HG02852 (cell line): ENCODE data around the gene ANKRD40.

Experiments
- ATAC-seq: cut with Tn5 transposase; IDR thresholded peaks from one replicate; pipeline ENCODE4 v1.9.1; 2021; ENCODE audit warnings: mild to moderate bottlenecking, moderate library complexity; ENCODE audit not compliant: unreplicated experiment

Gene ANKRD40

DNA sequence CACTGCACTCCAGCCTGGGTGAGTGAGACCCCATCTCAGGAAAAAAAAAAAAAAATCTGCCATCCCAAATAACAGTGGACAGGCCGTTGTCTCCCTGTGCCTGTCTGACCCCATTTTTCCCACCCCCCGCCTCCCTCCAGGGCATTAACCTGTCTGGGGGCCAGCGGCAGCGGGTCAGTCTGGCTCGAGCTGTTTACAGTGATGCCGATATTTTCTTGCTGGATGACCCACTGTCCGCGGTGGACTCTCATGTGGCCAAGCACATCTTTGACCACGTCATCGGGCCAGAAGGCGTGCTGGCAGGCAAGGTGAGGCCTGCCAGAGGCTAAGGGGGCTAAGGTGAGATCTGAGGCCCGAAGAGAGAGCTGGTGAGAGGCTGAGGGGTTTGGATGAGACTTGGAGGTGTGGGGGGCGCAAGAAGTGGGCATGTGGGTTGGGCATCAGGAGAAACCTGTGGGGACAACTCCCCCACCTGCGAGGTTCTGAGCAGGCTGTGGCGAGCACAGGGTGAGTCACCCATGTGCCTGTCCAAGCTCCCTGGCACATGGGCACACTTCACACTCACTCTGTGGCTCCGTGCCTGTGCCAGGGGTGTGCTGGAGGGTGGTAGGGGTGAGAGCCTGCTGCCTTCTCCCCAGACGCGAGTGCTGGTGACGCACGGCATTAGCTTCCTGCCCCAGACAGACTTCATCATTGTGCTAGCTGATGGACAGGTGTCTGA lies 34.7 kb downstream of the ANKRD40 start:
- no peak for ATAC-seq

DNA sequence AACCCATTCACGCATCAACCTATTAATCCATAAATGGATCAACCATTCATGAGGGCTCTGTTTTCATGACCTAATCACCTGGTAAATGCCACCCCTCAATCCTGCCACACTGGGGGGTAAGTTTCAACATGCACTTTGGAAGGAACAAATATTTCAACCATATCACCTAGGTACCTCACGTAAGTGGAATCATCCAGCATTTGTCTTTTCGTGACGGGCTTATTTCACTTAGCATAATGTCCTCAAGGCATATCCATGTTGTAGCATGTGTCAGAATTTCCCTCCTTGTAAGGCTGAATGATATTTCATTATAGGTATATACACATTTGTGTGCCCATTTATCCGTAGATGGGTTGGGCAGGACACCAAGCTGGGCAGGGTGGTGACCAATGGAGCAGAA lies 35.6 kb downstream of the ANKRD40 start:
- ATAC-seq = no peak

DNA sequence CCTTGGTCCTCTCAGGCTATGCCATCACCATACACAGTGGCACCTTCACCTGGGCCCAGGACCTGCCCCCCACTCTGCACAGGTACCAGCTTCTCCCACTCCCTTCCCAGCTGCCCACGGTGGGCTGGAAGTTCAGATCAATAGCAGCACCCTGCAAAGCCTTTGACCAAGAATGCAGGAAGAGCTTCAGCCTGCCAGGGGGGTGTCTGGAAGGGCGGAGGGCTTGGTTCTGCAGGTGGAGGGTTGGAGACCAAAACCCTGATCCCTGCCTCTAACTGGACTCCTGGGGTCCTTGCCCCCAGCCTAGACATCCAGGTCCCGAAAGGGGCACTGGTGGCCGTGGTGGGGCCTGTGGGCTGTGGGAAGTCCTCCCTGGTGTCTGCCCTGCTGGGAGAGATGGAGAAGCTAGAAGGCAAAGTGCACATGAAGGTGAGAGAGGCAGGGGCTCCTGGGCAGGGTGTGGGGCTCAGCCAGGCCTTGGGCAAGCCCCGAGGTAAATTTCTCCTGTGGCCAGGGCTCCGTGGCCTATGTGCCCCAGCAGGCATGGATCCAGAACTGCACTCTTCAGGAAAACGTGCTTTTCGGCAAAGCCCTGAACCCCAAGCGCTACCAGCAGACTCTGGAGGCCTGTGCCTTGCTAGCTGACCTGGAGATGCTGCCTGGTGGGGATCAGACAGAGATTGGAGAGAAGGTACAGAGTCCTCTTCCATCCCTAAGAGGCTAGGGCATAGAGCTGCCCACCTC lies 38.7 kb downstream of the ANKRD40 start:
- no peak for ATAC-seq

DNA sequence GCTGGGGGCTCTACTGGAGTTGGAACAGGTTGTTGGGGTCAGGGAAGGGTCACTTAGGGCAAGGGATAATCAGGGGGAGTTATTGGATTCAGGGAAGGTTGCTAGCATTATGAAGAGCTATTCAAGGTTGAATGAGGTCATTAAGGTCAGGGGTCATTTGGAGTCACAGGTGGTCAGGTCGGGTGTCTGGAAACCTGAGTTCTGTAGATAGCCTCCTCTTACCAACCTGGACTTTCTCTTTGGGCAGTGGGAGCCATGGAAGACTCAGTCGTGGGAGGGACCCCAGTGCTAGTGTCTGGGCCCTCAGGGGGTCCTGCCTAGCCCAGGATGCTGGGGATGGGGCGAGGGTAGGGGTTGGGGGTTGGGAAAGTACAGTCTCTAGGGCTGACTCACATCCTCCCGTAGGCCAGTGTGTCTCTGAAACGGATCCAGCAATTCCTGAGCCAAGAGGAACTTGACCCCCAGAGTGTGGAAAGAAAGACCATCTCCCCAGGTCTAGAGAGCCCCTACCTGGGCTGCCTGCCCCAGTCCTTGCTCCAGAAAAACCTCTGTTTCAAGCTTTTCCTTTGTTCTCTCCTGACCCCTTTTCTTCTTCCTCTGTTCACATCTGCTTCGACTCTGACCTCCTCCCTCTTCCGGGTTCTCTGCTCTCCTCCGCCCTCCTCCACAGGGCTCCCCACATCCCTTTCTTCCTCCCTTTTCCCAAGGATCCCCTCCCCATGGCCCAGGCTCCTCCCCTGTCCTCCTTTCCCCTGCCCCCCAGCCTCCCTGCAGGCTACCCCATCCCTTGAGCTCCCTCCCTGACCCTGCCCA lies 39.5 kb downstream of the ANKRD40 start:
- ATAC-seq = no peak

DNA sequence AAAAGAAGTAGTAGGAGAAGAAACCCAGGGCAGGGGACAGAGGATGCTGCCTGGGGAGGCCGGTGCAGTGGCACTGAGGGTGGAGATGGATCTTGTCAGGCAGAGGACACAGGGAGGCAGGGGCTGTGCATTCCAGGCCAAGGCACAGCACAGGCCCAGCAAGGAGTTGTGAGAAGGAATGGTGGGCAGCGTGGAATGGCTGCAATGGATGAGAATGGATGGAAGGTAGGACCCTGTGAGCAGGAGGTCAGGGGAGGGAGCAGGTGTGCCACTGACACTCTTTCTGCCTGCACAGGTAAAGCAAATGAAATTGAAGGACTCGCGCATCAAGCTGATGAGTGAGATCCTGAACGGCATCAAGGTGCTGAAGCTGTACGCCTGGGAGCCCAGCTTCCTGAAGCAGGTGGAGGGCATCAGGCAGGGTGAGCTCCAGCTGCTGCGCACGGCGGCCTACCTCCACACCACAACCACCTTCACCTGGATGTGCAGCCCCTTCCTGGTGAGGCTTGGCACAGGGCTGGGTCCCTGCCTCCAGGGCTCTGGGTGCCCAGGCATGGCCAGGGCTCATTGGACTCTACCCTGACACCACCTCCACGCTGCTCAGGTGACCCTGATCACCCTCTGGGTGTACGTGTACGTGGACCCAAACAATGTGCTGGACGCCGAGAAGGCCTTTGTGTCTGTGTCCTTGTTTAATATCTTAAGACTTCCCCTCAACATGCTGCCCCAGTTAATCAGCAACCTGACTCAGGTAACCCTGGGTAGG lies 40.3 kb downstream of the ANKRD40 start:
- ATAC-seq = no peak

DNA sequence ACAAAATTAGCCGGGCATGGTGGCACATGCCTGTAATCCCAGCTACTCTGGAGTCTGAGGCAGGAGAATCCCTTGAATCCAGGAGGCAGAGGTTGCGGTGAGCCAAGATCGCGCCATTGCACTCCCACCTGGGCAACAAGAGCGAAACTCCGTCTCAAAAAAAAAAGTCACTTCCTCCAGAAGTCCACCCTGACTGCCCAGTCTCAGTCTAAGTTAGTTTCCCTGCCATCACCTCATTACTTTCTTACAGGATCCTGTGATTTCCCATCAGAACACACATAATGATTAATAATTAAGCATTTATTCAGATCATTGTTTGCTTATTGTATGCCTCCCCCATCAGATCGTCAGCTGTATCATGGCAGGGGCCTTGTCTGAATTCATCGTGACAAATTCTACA lies 41.4 kb downstream of the ANKRD40 start:
- no peak for ATAC-seq

DNA sequence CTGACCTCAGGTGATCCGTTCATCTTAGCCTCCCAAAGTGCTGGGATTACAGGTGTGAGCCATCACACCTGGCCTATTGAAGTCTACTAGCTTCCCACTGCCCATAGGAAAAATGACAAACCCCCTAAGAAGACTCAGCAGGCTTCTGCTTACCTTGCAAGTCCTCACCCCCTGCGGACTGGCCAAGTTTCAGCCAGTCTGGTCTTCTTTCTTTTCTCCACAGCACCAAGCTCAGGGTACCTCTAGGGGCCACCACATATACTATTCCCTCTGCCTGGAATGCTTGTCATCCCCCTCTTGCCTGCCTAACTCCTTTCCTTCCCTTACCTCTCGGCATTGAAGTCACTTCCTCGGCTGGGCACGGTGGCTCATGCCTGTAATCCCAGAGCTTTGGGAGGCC lies 41.9 kb downstream of the ANKRD40 start:
- ATAC-seq = no peak

DNA sequence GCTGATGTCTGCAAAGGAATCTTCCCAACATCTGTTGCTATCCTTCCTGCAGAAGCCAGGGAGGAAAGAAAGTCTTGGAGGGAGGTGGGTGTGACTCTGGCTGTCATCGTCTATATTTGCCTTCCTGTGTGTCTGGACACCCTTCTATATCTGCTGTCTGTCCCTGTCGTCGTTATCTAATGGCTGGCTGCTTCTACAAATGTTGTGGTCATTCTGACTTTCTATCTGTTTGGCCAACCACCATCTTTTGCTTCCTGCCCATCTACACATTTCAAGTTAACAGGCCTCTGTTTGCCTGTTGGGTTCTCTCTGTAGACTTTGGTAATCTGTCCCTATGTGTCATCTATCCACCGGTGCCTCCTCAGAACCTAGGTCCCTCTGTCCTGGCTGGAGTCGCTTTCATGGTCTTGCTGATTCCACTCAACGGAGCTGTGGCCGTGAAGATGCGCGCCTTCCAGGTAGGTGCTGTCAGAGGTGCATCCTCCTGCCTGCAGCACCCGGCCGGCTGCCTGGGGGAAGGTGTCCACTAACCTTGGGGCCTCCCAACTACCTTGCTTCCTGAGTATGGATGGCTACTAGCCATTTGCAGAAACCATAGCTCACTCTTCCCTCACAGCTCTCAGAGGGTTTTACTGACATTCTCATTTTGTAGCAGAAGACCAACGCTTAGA lies 42.8 kb downstream of the ANKRD40 start:
- ATAC-seq = no peak

DNA sequence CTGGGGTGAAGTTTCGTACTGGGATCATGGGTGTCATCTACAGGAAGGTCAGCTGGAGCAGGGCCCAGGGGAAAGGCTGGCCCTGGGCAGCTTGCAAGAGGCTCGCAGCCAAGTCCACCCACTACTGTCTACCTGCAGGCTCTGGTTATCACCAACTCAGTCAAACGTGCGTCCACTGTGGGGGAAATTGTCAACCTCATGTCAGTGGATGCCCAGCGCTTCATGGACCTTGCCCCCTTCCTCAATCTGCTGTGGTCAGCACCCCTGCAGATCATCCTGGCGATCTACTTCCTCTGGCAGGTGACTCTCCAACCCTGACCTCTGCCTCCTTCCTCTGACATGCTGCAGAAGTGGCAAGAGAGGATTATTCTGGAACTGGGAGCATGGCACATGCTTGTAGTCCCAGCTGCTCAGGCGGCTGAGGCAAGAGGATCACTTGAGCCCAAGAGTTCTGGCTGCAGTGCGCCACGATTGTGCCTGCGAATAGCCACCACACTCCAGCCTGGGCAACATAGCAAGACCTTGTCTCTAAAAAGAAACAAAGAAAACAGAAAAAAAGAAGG lies 43.8 kb downstream of the ANKRD40 start:
- no peak for ATAC-seq

DNA sequence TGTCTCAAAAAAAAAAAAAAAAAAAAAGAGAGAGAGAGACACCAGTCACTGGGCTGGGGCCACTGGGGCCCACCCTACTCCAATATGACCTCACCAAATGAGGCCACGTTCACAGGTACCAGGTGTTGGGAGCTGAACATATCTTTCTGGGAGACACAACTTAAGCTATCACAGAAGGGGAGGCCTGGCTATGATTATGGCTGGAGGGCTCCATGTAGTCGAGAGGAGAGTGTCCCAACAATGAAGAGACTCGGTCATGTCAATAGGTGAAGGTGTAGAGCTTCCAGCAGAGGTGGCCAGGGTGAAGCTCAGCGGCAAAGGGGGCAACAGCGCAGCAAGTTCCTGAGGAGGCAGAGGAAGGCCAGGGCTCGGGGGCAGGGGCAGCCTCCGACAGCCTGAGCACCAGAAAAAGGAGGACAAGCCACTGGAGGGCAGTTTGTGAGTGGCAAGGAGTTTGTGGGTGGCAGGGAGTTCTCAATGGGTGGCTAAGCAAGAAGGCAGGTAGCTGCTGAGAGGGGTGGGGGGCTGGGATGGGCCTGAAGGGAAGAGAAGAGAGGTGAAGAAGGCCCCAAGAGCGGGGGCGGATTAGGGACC lies 45.0 kb downstream of the ANKRD40 start:
- no peak for ATAC-seq

DNA sequence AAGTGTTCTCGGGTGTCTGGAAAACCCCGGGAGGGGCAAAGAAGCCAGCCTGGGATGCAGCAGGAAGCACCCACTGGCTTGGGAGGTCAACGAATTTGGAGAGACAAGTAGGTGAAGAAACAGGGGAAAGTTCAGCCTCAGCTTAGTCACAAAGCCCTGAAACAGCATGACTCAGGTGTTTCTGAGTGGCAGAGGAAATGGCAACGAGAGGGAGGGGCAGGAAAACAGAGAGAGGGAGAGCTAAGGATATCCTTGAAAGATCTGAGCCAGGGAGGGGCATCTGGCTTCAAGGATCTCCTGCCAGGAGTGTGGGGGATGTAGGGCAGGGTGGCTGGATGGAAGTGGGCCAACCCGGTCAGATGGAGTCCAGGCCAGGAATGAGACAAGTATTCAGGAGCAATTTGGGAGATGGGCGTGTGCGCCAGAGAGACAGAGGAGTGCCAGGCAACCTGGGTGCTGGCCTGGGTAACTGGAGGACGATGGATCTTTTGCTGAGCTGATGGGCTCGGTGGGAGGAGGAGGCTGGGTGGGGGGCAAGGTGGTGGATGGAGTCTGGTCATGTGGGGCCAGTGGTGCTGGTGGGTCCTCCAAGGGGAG lies 45.8 kb downstream of the ANKRD40 start:
- ATAC-seq = no peak

DNA sequence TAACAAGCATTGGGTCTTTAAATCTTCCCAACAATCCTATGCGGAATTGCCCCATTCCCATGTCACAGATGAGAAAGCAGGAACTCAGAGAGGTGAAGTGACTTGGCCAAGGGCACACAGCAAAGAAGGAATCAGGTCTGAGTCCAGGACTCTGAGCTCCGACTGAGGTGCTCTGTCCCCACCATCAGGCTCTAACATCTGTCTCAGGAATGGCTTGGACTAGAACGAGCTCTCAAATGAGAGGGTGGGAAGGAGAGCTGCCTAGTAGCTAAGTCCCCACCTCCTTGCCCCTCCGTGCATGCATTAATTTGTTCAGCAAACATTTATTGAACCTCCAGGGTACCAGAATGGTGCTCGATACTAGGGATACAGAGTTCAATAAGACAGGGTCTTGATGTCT lies 46.4 kb downstream of the ANKRD40 start:
- no peak for ATAC-seq

DNA sequence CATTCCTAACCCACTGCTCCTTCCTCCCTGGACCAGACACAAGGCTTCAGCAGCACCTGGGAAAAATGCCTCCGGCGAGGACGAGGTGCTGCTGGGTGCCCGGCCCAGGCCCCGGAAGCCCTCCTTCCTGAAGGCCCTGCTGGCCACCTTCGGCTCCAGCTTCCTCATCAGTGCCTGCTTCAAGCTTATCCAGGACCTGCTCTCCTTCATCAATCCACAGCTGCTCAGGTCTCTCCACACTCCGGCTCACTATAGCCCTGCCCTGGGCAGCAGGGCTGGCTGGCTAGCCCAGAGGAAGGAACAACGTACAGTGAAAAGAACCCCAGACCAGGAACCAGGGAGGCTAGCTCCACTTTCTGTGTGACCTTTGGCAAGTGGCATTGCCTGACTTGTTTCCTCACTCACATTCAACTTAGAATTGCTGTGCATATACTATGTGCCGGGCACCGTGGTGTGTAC lies 46.8 kb downstream of the ANKRD40 start:
- no peak for ATAC-seq

DNA sequence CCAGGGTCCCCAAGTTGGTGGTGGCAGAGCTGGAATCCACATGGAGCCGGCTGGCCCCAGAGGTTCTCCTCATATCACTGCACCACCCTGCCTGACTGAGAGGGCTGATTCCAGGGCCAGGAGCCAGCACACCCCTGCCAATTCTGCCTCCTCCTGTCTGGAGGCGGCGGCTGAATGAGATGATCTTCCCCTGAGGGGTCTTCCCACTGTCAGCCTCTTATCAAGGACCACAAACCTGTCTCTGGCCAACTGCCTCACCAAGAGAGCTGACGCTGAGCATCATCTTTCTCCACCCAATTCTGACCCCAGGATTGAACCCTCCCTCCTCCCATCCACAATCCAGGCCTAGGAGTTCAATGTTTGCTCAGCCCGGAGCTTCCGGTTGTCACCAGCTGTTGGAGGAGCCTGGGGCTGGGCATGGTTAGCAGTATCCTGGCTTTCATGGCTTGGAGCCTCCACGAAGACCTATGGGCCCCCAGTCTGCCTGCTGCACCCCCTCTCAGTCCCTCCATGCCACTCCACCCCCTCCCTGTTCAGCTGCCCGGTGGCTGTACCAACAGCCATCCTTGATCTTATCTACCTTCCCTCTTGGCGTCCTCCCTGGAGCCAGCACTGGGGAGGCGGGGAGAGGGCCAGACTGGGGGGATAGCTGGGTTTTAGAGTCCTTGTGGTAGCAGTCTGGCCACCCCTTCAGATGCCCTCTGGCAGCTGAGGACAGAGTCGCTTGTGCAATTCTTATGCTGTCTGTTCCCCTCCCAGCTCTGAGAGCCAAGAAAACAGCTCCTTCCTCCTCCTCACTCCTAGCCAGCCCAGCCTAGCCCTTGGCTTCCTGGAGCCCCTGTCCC lies 47.5 kb downstream of the ANKRD40 start:
- no peak for ATAC-seq

DNA sequence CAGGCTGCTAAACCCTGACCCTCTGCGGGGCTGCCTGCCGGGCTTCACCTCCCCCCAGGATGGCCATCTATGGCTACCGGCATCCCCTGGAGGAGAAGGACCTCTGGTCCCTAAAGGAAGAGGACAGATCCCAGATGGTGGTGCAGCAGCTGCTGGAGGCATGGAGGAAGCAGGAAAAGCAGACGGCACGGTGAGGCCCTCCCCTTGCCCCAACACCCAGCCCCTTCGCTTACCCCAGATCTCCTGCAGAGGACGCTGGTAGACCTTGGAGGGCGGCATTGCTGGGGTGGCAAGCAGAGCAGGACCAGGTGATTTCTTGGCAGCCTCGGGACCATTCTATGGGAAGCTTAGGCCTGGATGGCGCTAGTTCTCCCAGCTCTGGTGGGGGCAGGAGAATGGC lies 48.5 kb downstream of the ANKRD40 start:
- ATAC-seq = no peak

DNA sequence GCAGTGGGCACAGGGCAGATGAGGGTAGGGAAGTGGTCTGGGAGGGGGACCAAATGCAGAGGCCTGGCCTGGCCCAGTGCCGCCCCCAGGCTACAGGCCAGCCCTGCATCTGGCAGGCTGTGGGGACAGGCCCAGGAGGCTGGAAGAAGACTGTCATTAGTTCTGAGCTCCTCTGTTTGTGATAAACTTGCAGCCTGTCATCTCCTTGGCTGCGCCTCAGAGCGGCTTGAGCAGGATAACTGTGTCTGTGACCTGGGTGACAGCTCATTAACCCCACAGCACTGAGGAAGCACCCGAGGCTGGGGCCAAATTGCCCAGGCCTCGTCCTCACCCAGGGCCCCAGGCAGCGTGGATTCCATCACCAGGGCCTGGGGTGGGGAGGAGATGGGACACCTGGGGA lies 49.1 kb downstream of the ANKRD40 start:
- no peak for ATAC-seq

DNA sequence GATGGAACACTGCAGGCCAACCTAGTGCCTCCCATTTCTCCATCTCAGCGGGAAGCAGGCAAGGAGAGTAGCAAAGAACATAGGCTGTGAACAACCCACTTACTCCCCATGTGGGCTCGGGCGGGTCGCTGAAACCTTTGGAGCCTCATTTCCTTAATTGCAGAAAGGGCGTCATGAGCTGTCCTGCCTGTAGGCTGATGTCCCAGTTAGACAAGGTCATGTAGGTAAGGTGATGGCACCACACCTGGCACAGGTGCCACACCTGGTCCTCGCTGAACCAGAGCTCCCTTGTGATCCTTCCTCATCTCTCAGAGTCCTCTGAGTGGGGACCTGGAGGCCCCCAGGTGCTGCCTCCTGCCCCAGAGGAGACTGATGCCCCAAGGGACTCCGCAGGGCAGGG lies 50.1 kb downstream of the ANKRD40 start:
- no peak for ATAC-seq

DNA sequence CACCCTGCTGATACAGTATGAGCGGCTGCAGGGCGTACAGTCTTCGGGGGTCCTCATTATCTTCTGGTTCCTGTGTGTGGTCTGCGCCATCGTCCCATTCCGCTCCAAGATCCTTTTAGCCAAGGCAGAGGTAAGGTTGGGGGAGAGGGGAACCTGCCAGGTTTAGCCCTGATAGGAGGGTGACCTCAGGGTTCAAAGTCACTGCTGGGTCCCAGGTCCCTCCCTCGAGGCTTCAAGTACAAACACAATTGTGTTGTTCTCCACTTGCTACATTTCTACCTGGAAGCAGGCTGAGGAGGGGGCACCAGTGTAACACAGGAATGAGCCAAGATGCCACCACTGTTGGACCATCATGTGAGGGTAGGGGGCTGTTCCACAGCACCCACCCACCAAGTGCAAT lies 50.7 kb downstream of the ANKRD40 start:
- no peak for ATAC-seq
